Caki2 (cell line): ENCODE results near the gene OR5D14. TPM values are rescaled to one million over a fixed set of nuclear protein-coding genes. Genes with fewer than 3 reads are reported as not detected.

Experiments used
- DNase-seq: peaks from one replicate; pipeline ENCODE4 v3.0.0-alpha.2; 2015; ENCODE audit warnings: low read depth
- in situ Hi-C: cut with HindIII; loops from 2 replicates; pipeline ENCODE4 v1.10.0; 2016; ENCODE audit warnings: low sequenced_read_pairs, low pct_unique_long_range_greater_than_20kb, mixed read lengths
- total RNA-seq: library from RNA; depleted of rRNA; stranded (reverse); fragments of >200 nt; shearing (Covaris generic); gene quantifications from 2 replicates; pipeline ENCODE4 v1.2.3, GENCODE V29; 2014; ENCODE audit warnings: low replicate concordance; rRNA removed

OR5D14 gene
- not detected in 2 replicates for total RNA-seq

DNA sequence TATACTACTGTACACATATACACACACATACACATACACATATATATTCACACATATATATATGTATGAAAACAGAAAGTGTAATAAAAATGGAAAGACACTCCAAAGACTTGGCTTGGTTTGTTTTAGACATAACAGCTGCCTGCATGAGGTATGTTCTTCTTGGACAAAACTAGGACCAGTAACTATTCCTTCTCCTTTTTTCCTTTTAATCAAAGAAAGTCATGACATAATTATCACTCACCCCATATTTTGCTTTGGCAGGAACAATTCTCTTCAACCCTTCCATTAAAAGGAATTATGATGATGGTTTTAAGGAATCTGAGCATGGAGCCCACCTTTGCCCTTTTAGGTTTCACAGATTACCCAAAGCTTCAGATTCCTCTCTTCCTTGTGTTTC, at the start of gene OR5D14:
TSS of gene OR5D14 (plus strand) at position 301 of the 400 bp plus-strand sequence. CDS start at position 301, 0 bp downstream.
- in situ Hi-C loops: no loop called here

DNA sequence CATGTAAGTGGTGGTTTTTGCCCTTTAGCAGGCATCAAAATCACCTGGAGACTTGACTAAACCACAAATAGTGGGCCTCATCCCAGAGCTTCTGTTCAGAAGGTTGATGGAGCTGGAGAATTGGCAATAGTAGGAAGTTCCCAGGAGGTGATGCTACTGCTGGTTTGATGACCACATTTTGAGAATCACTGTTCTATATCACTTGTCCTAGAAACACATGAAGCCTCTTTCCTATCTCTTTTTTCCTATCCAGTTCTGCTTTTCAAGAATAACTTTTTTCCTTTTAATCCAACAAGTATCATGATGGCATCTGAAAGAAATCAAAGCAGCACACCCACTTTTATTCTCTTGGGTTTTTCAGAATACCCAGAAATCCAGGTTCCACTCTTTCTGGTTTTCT, 22.2 kb upstream of the OR5D14 start, which contains the start of gene OR5D13:
TSS of gene OR5D13 (plus strand) at position 301 of the 400 bp plus-strand sequence. CDS start at position 301, 0 bp downstream.
- no peak for DNase-seq
- in situ Hi-C loops: no loop called here

More for the DNA sequence above, at the start of gene OR5D14:
- DNase-seq: no peak

DNA sequence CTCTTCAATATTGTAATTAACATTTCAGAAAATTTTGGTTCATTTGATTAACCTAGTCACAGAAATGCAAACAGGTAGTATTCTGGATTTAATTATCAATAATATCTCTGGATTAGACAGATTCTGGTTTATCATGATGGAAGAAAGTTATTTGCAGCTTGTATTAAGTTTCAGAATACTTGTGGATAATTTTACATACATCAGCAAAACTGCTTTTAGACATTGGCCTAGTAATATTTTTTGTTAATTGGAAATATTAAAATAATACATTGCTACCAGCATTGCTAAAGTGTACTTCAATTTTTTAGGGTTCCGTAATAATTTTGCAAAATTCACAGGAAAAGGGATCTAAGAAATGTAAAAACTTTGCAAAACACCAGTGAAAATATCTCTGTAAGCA, 3.8 kb upstream of the OR5D14 start:
- DNase-seq: no peak
- in situ Hi-C loops: no loop called here

DNA sequence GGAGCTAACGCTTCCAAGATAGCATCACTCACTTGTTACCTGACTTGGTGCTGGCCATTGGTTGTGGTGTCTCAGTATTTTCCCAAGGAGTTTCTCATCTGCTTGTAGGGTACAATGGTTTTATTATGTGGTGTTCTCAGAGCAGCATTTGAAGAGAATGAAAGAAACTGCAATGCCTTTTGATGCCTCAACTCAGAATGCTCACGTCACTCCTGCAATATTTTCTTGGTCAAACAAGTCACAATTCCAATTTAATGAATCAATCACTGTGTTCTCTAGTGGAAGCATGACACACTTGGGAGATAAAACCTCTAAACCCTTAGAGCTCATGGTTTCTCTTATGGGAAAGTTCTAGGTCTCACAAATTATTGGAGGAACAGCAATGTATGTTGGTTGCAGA, 2.0 kb upstream of the OR5D14 start:
- DNase-seq: no peak
- in situ Hi-C loops: no loop called here

- DNase-seq: no peak
- in situ Hi-C loops: no loop called here
Measured at GRCh38 chr11:55806248-55806647, 10.9 kb downstream of the OR5D14 start.

DNA sequence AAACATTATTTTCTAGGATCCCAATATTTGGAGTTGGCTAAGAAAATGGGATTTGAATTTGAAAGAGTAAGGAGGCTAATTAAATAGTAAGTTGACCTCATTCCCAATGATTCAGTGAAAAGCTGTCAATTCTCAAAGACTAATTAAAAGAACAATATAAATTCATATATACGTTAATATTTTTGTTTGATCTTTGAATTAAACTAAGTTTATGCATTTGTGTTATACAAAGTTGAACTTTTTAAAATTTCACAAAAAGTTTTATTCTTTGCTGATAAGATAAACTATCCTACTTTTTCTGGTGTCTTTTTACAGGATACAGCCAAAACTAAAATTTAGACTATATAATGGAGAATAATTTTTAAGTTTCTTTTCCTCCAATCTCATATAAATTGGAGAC, 15.7 kb downstream of the OR5D14 start, which contains the start of gene OR5L1:
TSS of gene OR5L1 (plus strand) at position 301 of the 400 bp plus-strand sequence. CDS start 100 bp downstream, outside the sequence.
- in situ Hi-C loops: no loop called here
- DNase-seq: no peak

DNA sequence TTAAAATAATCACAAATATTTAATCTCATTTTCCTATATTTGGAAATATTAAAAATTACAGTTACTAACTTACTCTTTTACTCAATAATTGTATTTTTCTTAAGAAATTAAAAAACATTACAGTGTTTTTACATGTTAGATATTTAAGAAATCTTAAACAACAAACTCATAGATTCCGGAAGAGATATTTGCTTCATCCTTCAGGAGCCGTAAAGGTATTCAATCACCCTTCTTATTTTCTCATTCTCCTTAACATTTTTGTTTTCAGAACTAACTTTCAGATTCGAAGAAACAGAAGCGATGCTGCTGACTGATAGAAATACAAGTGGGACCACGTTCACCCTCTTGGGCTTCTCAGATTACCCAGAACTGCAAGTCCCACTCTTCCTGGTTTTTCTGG, 24.0 kb downstream of the OR5D14 start, which contains the start of gene OR5D18:
TSS of gene OR5D18 (plus strand) at position 301 of the 400 bp plus-strand sequence. CDS start at position 301, 0 bp downstream.
- in situ Hi-C loops: no loop called here
- DNase-seq: no peak

- DNase-seq: no peak
- in situ Hi-C loops: no loop called here
Measured at GRCh38 chr11:55826919-55827318, 31.6 kb downstream of the OR5D14 start, which contains the start of gene OR5L2. OR5L2 (plus strand) TSS chr11:55827219; CDS start chr11:55827219, 0 bp downstream.

DNA sequence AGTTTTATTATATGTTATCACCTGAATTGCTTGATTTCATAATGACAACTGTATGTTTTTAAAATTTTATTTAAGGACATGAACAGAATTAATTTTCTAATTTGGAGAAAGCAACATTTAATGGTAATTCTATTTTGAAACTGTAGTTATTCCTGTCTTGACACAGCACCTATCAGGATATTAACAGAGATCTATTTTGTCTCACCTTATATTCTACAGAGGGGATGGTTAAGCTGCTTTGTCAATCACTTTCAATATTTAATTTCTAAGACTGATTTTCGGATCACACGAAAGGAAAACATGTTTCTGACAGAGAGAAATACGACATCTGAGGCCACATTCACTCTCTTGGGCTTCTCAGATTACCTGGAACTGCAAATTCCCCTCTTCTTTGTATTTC, 43.1 kb downstream of the OR5D14 start, which contains the start of gene OR5D16:
TSS of gene OR5D16 (plus strand) at position 301 of the 400 bp plus-strand sequence. CDS start at position 301, 0 bp downstream.
- DNase-seq: no peak
- in situ Hi-C loops: no loop called here

Other genes with a start within 250 kb of the OR5D14 start
- gene OR4C15, start 241.1 kb upstream of the OR5D14 start, total RNA-seq: not detected in 2 replicates
- gene OR4C16, start 223.4 kb upstream of the OR5D14 start, total RNA-seq: not detected in 2 replicates
- gene OR4C11, start 187.9 kb upstream of the OR5D14 start, total RNA-seq: not detected in 2 replicates
- gene OR4P4, start 160.4 kb upstream of the OR5D14 start, total RNA-seq: not detected in 2 replicates
- not detected in 2 replicates for gene OR4S2, start 147.2 kb upstream of the OR5D14 start, total RNA-seq
- gene OR4C6, start 133.4 kb upstream of the OR5D14 start, total RNA-seq: not detected in 2 replicates
- not detected in 2 replicates for gene OR5D13, start 22.1 kb upstream of the OR5D14 start, total RNA-seq
- gene OR5L1, start 15.8 kb downstream of the OR5D14 start, total RNA-seq: not detected in 2 replicates
- not detected in 2 replicates for gene OR5D18, start 24.1 kb downstream of the OR5D14 start, total RNA-seq
- not detected in 2 replicates for gene OR5L2, start 31.7 kb downstream of the OR5D14 start, total RNA-seq
- gene OR5D16, start 43.2 kb downstream of the OR5D14 start, total RNA-seq: not detected in 2 replicates
- gene TRIM51, start 87.7 kb downstream of the OR5D14 start, total RNA-seq: not detected in 2 replicates
- gene OR5W2, start 119.0 kb downstream of the OR5D14 start, total RNA-seq: not detected in 2 replicates
- not detected in 2 replicates for gene OR5I1, start 140.8 kb downstream of the OR5D14 start, total RNA-seq
- not detected in 2 replicates for gene OR10AG1, start 174.4 kb downstream of the OR5D14 start, total RNA-seq
- gene OR5F1, start 199.1 kb downstream of the OR5D14 start, total RNA-seq: not detected in 2 replicates
- not detected in 2 replicates for gene OR5AS1, start 232.1 kb downstream of the OR5D14 start, total RNA-seq